ENCODE measurements around the gene AMOTL1. TPM values are rescaled to one million over a fixed set of nuclear protein-coding genes. Genes with fewer than 3 reads are reported as not detected.

The AMOTL1 gene
- total RNA-seq, 1 donor from 2014 or later = 22.6 TPM

- H3K79me2 ChIP-seq (ENCODE audit: low read depth) = peaks cover 43% of the 10 kb centered on the region
These were observed 32.3 kb downstream of the AMOTL1 start for GRCh38 chr11:94800414-94800813.

GRCh38 chr11:94801866-94802460 is 33.8 kb downstream of the AMOTL1 start:
- TF ChIP-seq EZH2phosphoT487 (IDR thresholded peaks at IDR 0.05) = no peak
- TF ChIP-seq EZH2 (IDR thresholded peaks at IDR 0.05) = no peak
- TF ChIP-seq CTCF (IDR thresholded peaks at IDR 0.05) = no peak
- H2AFZ ChIP-seq (replicated peaks) = no peak overlapping the region
- peaks cover 34% of the 10 kb centered on the region for H3K79me2 ChIP-seq (ENCODE audit: low read depth)
- no peaks in the 10 kb centered on the region for H3K27me3 Mint-ChIP-seq (ENCODE audit: insufficient read depth, low read depth)
- no peak overlapping the region for H3K27ac ChIP-seq
- H3K36me3 ChIP-seq = no peaks in the 10 kb centered on the region
- H3K27me3 ChIP-seq = no peaks in the 10 kb centered on the region
- H3K9me3 ChIP-seq (ENCODE audit: low read depth) = no peaks in the 10 kb centered on the region
- H3K4me2 ChIP-seq = no peak overlapping the region
- H4K20me1 ChIP-seq (ENCODE audit: low read depth) = peaks cover 37% of the 10 kb centered on the region
- no peak overlapping the region for H3K9ac ChIP-seq
- H3K4me3 ChIP-seq = no peak overlapping the region
- no peak overlapping the region for H3K4me3 Mint-ChIP-seq
- H3K27ac Mint-ChIP-seq = no peak overlapping the region
- peaks cover 47% of the 10 kb centered on the region for H3K36me3 Mint-ChIP-seq
- DNase-seq (ENCODE audit: low spot score) = no peak
- H3K4me1 Mint-ChIP-seq = no peaks in the 10 kb centered on the region
- H3K9me3 Mint-ChIP-seq = no peaks in the 10 kb centered on the region
- H3K4me1 ChIP-seq = no peaks in the 10 kb centered on the region
- no peaks in the 10 kb centered on the region for H3F3A ChIP-seq (ENCODE audit: low read depth)

More at GRCh38 chr11:94800414-94800813, 32.3 kb downstream of the AMOTL1 start:
- Histone ChIP-seq H4K20me1 (ENCODE audit: low read depth) (peaks cover 46% of the 10 kb centered on the region), H3K9ac (no peak overlapping the region), H3K27me3 (no peaks in the 10 kb centered on the region), H3K4me1 (no peaks in the 10 kb centered on the region), H3K4me3 (no peak overlapping the region), H3K4me2 (no peak overlapping the region), H2AFZ (replicated peaks) (no peak overlapping the region), H3K27ac (no peak overlapping the region), H3F3A (ENCODE audit: low read depth) (no peaks in the 10 kb centered on the region), H3K36me3 (no peaks in the 10 kb centered on the region), H3K9me3 (ENCODE audit: low read depth) (no peaks in the 10 kb centered on the region)
- no peaks in the 10 kb centered on the region for H3K27me3 Mint-ChIP-seq (ENCODE audit: insufficient read depth, low read depth)
- TF ChIP-seq CTCF (IDR thresholded peaks at IDR 0.05) (no peak), EZH2 (IDR thresholded peaks at IDR 0.05) (no peak), EZH2phosphoT487 (IDR thresholded peaks at IDR 0.05) (no peak)
- no peaks in the 10 kb centered on the region for H3K4me1 Mint-ChIP-seq
- H3K9me3 Mint-ChIP-seq = no peaks in the 10 kb centered on the region
- no peak overlapping the region for H3K27ac Mint-ChIP-seq
- no peak overlapping the region for H3K4me3 Mint-ChIP-seq
- H3K36me3 Mint-ChIP-seq = peaks cover 36% of the 10 kb centered on the region
- no peak for DNase-seq (ENCODE audit: low spot score)

- Mint-ChIP-seq H3K27ac (no peak overlapping the region), H3K36me3 (peaks cover 48% of the 10 kb centered on the region), H3K9me3 (no peaks in the 10 kb centered on the region), H3K4me3 (no peak overlapping the region), H3K27me3 (ENCODE audit: insufficient read depth, low read depth) (no peaks in the 10 kb centered on the region), H3K4me1 (no peaks in the 10 kb centered on the region)
- no peaks in the 10 kb centered on the region for H3K27me3 ChIP-seq
- H3K9me3 ChIP-seq (ENCODE audit: low read depth) = no peaks in the 10 kb centered on the region
- peaks cover 32% of the 10 kb centered on the region for H4K20me1 ChIP-seq (ENCODE audit: low read depth)
- H2AFZ ChIP-seq (replicated peaks) = no peak overlapping the region
- no peaks in the 10 kb centered on the region for H3K36me3 ChIP-seq
- no peak overlapping the region for H3K4me3 ChIP-seq
- H3K9ac ChIP-seq = no peak overlapping the region
- TF ChIP-seq CTCF (IDR thresholded peaks at IDR 0.05) (no peak), EZH2 (IDR thresholded peaks at IDR 0.05) (no peak), EZH2phosphoT487 (IDR thresholded peaks at IDR 0.05) (no peak)
- H3K4me2 ChIP-seq = no peak overlapping the region
- no peaks in the 10 kb centered on the region for H3K4me1 ChIP-seq
- DNase-seq (ENCODE audit: low spot score) = no peak
- H3K27ac ChIP-seq = no peak overlapping the region
- H3F3A ChIP-seq (ENCODE audit: low read depth) = no peaks in the 10 kb centered on the region
- peaks cover 30% of the 10 kb centered on the region for H3K79me2 ChIP-seq (ENCODE audit: low read depth)
These were observed 34.3 kb downstream of the AMOTL1 start for GRCh38 chr11:94802501-94802900.
